Measurements from ENCODE around the gene TAF10. TPM values are rescaled to one million over a fixed set of nuclear protein-coding genes. Genes with fewer than 3 reads are reported as not detected.

TAF10 gene
- total and polyA plus RNA-seq, 3 donors from 2014 or later, result 123 to 389 (median 210) TPM

- no peaks in the 10 kb centered on the region for H3K36me3 ChIP-seq (ENCODE audit: low read depth, missing control alignments)
- no peak overlapping the region for H3K27ac ChIP-seq
- intact Hi-C loops (cut with DNase I; ENCODE audit: low total_unique reads), result no loop called here
- TF ChIP-seq CTCF (IDR thresholded peaks at IDR 0.05) (no peak), POLR2A (IDR thresholded peaks at IDR 0.05) (no peak)
- no peak overlapping the region for H3K4me3 ChIP-seq
- no peaks in the 10 kb centered on the region for H3K9me3 ChIP-seq
- no peaks in the 10 kb centered on the region for H3K4me1 ChIP-seq
- 58 to 68% methylated on average over 5 of the region's 6 CpGs for WGBS, 2 donors
- H3K27me3 ChIP-seq, result no peaks in the 10 kb centered on the region
- no peak for DNase-seq
Measured at GRCh38 chr11:6576471-6577373, 35.3 kb downstream of the TAF10 start.

GRCh38 chr11:6574816-6575715 is 37.0 kb downstream of the TAF10 start:
- Histone ChIP-seq H3K27ac (no peak overlapping the region), H3K4me1 (no peaks in the 10 kb centered on the region), H3K9me3 (no peaks in the 10 kb centered on the region), H3K4me3 (no peak overlapping the region), H3K27me3 (no peaks in the 10 kb centered on the region), H3K36me3 (ENCODE audit: low read depth, missing control alignments) (no peaks in the 10 kb centered on the region)
- DNase-seq, result no peak
- TF ChIP-seq CTCF (IDR thresholded peaks at IDR 0.05), result no peak
- TF ChIP-seq POLR2A (IDR thresholded peaks at IDR 0.05), result no peak
- intact Hi-C loops (cut with DNase I; ENCODE audit: low total_unique reads), result no loop called here
- 90 to 92% methylated on average over 6 of the region's 6 CpGs for WGBS, 2 donors

GRCh38 chr11:6572215-6572614 is 39.8 kb downstream of the TAF10 start:
- intact Hi-C loops (cut with DNase I; ENCODE audit: low total_unique reads), result no loop called here
- Histone ChIP-seq H3K27ac (no peak overlapping the region), H3K27me3 (no peaks in the 10 kb centered on the region), H3K9me3 (no peaks in the 10 kb centered on the region), H3K36me3 (ENCODE audit: low read depth, missing control alignments) (no peaks in the 10 kb centered on the region), H3K4me3 (no peak overlapping the region), H3K4me1 (no peaks in the 10 kb centered on the region)
- no peak for DNase-seq
- WGBS, 2 donors, result 68 to 86% methylated on average over 2 of the region's 2 CpGs
- TF ChIP-seq CTCF (IDR thresholded peaks at IDR 0.05) (no peak), POLR2A (IDR thresholded peaks at IDR 0.05) (no peak)

- no peak for DNase-seq
- Histone ChIP-seq H3K4me3 (no peak overlapping the region), H3K4me1 (no peaks in the 10 kb centered on the region), H3K27me3 (no peaks in the 10 kb centered on the region), H3K36me3 (ENCODE audit: low read depth, missing control alignments) (no peaks in the 10 kb centered on the region), H3K9me3 (no peaks in the 10 kb centered on the region), H3K27ac (no peak overlapping the region)
- WGBS, 2 donors, result 49 to 80% methylated on average over 14 to 22 of the region's 22 CpGs
- intact Hi-C loops (cut with DNase I; ENCODE audit: low total_unique reads), result no loop called here
- TF ChIP-seq POLR2A (IDR thresholded peaks at IDR 0.05), result no peak
- no peak for TF ChIP-seq CTCF (IDR thresholded peaks at IDR 0.05)
Measured at GRCh38 chr11:6571434-6572008, 40.5 kb downstream of the TAF10 start.

Data from testis (tissue), 3 donors.